ENCODE data around the gene SNX4.

DNA sequence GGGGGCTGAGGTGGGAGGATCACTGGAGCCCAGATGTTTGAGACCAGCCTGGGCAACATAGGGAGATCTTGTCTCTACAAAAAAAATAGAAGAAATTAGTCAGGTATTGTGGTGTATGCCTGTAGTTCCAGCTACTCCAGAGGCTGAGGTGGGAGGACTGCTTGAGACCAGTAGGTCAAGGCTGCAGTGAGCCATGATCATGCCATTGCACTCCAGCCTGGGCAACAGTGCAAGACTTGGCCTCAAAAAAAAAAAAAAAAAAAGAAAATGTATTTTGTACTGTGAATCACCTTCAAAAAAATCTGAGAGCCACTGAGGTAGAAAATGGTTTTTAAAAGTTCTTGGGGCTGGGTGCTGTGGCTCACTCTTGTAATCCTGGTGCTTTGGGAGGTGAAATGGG lies 4.6 kb downstream of the SNX4 start:
- TF ChIP-seq, protein P1, sequence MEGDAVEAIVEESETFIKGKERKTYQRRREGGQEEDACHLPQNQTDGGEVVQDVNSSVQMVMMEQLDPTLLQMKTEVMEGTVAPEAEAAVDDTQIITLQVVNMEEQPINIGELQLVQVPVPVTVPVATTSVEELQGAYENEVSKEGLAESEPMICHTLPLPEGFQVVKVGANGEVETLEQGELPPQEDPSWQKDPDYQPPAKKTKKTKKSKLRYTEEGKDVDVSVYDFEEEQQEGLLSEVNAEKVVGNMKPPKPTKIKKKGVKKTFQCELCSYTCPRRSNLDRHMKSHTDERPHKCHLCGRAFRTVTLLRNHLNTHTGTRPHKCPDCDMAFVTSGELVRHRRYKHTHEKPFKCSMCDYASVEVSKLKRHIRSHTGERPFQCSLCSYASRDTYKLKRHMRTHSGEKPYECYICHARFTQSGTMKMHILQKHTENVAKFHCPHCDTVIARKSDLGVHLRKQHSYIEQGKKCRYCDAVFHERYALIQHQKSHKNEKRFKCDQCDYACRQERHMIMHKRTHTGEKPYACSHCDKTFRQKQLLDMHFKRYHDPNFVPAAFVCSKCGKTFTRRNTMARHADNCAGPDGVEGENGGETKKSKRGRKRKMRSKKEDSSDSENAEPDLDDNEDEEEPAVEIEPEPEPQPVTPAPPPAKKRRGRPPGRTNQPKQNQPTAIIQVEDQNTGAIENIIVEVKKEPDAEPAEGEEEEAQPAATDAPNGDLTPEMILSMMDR (conservative IDR thresholded peaks at IDR 0.05; ENCODE audit: low read depth, low read length): no peak
- TF ChIP-seq EZH2 (IDR thresholded peaks at IDR 0.05; ENCODE audit: borderline replicate concordance, low read depth, low read length, poor library complexity, severe bottlenecking): no peak
